HG02884 (cell line): ENCODE data around the gene SLC2A9.

Source experiments
- ATAC-seq: cut with Tn5 transposase; IDR thresholded peaks from one replicate; pipeline ENCODE4 v1.9.1; 2021; ENCODE audit warnings: mild to moderate bottlenecking, moderate library complexity; ENCODE audit not compliant: unreplicated experiment

Gene SLC2A9

DNA sequence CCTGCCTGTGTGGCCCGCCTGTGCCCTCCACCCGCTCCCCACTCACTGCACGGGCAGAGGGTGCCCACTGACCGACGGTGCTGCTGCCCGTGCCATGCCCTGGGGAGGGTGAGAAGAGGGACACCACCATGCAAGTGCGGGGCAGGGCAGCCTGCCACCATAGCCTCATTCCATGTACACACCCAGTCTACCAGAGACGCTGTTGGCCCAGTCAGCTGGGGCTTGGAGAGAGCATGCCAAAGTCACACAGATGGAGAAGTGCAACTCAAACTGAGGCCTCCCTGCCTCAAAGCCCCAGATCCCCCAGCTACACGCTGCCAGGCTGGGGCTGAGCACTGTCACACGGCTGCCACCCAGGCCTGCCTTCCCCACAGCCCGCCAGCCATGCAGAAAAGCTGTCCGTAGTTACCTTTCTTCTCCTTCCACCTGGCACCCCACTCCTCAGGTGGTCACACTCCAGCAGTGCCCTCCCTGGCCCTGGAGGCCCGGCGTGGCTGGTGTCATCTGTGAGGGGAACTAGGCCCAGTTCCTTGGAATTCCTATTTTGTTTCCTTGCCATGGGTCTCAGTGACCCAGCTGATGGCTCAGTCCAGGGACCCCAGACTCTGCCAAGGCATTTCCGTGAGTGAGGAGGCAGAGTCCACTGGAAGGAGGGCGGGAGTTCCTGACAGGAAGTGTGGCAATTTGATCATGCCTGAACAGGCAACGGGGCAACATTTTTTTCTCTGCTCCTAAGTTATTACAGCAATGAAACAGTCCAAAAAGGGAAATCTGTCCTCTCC, at the start of gene SLC2A9:
SLC2A9 (minus strand) TSS at position 627 of the 782 bp plus-strand sequence; CDS start at position 559, 68 bp downstream.
- ATAC-seq, result no peak

- ATAC-seq, result no peak
Observed at GRCh38 chr4:10069075-10069642, 47.9 kb upstream of the SLC2A9 start.

DNA sequence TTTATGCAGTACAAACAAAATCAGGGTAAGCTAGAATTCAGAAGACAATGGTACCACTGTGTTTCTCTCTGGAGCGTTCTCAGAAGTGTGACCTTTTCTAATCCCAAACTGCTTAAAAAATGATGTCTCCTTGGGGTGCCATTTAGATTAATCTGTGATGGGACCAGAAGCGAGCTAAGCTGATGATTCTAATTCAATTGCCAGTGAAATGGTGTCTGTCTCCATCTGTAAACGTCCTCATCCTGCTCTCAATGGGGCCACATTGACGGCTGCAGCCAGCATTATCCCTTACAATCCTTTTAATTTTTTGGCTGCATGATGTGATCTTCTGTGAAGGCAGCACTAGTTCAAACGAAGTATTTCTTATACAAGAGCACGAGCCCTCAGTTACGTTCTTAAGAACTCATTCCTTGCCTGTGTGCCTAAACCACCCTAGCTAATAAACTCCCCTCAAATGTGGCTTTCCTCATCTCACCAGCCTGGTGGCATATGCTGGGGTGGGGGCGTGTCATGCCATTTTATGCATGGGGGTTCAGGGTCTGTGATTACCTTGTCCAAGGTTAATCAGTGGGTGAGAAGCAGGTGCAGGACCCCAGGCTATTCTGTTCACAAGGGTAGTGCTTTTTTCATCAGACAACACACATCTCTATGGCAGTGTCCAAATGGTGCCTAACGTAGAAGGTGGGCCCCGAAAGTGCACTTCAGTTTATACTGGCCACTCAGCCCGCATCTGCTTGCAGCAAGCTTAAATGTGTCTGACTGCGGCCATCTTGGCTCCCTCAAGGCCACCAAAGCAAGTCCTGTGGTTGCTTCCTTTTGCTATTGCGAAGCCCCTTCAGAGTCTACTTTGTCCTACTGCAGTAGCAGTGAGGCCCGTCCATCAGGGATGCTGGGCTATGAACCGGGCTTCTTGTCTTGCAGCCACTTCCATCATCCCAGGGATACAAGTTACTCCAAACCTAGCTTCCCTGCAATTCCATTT, 45.7 kb upstream of the SLC2A9 start:
- ATAC-seq, result no peak

- no peak for ATAC-seq
Observed at GRCh38 chr4:10066206-10066605, 44.9 kb upstream of the SLC2A9 start.

GRCh38 chr4:10063544-10064300, 42.4 kb upstream of the SLC2A9 start:
- no peak for ATAC-seq

GRCh38 chr4:10061650-10062415, 40.5 kb upstream of the SLC2A9 start:
- ATAC-seq, result no peak

DNA sequence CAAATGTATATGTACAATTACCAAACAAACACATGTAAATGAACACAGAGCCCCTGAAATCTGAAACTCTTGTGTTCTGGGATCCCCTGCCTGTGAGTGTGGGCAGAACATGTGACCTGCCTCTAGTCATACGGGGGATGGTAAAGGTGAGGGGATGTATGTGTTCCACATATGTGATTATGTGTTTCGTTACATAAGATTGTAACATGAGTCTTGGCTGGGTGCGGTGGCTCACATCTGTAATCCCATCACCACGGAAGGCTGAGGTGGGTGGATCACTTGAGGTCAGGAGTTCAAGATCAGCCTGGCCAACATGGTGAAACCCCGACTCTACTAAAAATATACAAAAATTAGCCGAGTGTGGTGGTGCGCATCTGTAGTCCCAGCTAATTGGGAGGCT, 37.1 kb upstream of the SLC2A9 start:
- ATAC-seq, result no peak

GRCh38 chr4:10057023-10057395, 35.7 kb upstream of the SLC2A9 start:
- no peak for ATAC-seq

DNA sequence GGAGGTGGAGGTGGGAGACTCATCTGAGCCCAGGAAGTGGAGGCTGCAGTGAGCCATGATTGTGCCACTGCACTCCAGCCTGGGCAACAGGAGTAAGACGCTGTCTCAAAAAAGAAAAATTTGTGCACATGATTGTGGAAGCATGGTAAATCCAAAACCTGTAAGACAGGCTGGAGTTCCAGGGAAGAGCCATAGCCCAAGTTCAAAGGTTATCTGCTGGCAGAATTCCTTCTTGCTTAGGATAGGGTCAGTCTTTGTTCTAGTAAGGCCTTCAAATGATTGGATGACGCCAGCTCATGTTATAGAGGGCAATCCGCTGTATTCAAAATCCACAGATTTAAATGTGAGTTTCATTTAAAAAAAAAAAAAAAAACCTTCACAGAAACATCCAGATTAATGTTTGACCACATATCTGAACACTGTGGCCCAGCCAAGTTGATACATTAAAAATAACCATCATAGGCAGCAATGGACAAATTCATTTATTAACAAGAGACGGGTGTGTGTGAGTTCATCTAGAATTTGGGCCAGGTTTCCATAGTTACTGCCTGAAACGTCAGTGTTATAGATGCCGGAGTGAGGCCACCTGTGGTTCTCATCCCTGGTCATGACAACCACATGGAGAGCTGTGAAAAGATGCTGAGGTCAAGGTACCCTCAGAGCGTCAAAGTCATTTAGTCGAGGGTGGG, 35.2 kb upstream of the SLC2A9 start:
- no peak for ATAC-seq

DNA sequence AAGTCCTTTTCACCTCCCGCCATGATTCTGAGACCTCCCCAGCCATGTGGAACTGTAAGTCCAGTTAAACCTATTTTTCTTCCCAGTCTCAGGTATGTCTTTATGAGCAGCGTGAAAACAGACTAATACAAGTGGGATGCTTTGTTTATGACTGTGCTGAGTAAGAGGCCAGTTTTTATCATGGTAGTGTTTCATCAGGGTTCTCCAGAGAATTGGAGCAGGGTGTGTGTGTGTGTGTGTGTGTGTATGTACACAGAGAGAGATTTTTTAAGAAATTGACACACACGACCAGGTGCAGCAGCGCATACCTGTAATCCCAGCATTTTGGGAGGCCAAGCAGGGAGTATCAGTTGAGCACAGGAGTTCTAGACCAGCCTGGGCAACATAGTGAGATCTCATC, 34.6 kb upstream of the SLC2A9 start:
- no peak for ATAC-seq

DNA sequence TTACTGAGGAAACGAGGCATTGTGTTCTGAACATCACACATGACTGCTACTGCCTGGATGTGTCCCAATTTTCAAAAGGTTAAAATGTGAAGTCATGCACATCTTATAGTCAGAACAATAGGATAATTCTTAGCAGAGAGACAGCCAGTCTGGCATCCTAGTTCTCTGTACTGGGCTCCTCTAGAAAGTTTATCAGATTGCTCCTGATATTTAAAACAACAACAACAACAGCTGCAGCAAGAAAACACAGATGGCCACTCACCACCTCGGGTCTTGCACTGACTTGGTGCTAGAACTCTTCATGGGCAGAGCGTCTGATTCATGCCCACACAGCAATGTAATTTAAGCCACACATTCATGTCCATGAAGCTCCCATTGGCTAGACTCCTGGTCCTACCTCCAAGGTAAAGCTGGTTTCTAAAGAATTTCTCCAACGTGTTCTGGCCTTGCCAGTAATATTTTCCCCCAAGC, 33.3 kb upstream of the SLC2A9 start:
- no peak for ATAC-seq

- no peak for ATAC-seq
Observed at GRCh38 chr4:10053635-10054453, 32.5 kb upstream of the SLC2A9 start.

DNA sequence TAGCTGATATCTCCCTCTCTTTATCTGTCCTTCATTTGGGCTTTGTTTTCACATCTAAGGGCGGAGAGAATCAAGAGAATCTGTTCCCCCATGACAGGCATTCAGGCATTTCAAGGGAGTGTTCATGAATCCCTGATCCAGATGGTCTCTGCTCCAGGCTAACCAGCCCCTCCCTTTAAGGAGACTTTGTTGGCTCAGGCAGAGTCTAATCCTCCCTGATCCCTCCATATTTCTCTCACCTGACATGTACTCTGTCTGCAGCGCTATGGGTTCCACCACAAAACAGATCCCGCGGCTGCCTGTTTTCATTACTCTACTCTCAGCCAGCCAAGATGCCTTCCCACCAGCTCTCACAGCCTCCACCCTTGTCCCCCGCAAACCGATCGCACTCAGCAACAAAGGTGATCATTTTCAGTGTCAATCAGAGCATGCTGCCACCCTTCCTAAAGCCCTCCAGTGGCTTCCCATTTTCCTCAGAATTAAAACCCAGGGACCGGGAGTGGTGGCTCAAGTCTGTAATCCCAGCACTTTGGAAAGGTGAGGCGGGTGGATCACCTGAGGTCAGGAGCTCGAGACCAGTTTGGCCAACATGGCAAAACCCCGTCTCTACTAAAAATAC, 30.3 kb upstream of the SLC2A9 start:
- ATAC-seq, result no peak

DNA sequence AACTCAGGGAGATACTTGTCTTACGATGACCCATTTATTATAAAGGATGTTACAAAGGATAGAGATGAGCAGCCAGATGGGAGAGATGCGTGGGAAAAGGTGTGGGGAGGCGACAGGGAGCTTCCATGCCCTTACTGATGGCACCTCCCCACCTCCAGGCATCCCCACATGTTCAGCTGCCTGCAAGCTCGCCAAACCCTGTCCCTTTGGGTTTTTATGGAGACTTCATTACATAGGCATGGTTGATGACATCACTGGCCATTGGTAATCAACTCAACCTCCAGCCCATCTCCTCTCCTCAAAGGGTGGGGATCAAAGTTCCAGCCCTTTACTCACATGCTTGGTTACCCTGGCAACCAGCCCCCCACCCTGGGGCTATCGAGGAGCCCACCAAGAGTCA, 29.4 kb upstream of the SLC2A9 start:
- ATAC-seq, result no peak

DNA sequence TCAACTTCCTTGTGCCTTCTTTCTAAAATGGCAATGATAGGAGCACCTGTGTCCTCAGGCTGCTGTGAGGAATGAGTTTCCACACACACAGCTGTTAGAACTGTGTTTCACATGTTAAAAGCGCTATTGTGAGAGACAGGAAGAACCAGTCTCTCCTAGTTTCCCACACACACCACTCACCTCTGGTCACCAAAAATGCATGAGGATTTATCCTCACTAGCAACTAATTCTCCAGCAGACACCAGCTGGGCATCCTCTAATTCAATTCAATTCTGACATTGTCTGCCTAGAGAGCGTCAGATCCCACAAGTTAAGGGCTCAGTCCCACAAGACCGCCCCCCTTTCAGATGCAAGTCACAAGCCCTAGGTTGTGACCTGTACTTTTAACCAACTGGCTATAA, 29.0 kb upstream of the SLC2A9 start:
- ATAC-seq, result no peak

GRCh38 chr4:10048941-10049697, 27.8 kb upstream of the SLC2A9 start:
- ATAC-seq, result no peak

- no peak for ATAC-seq
Observed at GRCh38 chr4:10047967-10048366, 26.7 kb upstream of the SLC2A9 start.
